NCI-H1048 (cell line): ENCODE results near the gene MICU1.
A peak's percentile ranks its signal among the peaks of the same experiment; 100 is the strongest.
"Not testable (repeated sequence)": the region's sequence is repeated elsewhere in the genome, so short reads cannot be mapped to it uniquely, and the experiment has no call there.

Experiments used
- DNase-seq: peaks from one replicate; lab custom pipeline; 2025; lab: John Stamatoyannopoulos, UW

The MICU1 gene, protein sequence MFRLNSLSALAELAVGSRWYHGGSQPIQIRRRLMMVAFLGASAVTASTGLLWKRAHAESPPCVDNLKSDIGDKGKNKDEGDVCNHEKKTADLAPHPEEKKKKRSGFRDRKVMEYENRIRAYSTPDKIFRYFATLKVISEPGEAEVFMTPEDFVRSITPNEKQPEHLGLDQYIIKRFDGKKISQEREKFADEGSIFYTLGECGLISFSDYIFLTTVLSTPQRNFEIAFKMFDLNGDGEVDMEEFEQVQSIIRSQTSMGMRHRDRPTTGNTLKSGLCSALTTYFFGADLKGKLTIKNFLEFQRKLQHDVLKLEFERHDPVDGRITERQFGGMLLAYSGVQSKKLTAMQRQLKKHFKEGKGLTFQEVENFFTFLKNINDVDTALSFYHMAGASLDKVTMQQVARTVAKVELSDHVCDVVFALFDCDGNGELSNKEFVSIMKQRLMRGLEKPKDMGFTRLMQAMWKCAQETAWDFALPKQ

DNA sequence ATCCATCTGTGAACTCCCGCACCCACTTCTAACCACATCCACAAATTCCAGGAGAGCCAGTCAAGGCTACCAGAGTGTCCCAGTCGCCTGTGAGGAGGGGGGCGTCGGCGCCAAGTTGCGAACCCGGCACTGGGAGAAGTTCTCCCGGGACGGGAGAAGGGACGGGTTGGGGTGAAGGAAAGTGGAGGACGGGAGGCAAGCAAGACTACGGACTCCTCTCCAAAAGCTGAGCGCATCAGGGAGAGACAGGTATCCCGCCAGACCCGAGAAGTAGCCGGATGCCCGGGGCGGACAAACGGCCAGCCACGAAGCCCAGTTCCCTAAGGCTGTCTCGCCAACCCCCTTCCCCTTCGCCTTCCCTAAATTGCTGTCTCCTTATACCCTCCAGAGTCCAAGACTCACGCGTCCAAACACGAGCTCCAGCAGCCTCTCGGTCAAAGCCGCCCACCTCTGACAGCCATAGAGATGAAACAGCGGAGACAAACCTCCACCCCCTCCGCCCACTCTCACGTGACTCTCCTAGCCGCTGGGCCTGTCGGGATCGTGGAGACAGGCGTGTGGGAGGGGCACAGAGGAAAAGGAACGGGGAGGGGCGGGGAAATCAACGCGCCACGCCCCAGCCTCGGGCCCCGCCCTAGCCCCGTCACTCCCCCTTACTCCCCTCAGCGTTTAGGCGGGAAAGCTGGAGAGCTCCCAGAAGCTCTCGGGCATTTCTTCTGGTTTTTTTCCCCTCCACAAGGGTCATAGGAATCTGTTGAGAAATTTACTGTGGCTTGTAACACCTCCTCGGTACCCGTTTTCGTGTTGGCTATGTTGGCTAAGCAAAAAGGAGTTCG lies at the start of gene MICU1:
MICU1 (minus strand) TSS at position 472 of the 836 bp plus-strand sequence. CDS start 59,286 bp downstream, outside the sequence.
- peak; percentile 94 for DNase-seq

DNA sequence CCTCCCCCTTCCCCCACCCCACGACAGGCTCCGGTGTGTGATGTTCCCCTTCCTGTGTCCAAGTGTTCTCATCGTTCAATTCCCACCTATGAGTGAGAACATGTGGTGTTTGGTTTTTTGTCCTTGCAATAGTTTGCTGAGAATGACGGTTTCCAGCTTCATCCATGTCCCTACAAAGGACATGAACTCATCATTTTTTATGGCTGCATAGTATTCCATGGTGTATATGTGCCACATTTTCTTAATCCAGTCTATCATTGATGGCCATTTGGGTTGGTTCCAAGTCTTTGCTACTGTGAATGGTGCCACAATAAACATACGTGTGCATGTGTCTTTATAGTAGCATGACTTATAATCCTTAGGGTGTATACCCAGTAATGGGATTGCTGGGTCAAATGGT lies 48.3 kb upstream of the MICU1 start:
- not testable (repeated sequence) for DNase-seq

DNA sequence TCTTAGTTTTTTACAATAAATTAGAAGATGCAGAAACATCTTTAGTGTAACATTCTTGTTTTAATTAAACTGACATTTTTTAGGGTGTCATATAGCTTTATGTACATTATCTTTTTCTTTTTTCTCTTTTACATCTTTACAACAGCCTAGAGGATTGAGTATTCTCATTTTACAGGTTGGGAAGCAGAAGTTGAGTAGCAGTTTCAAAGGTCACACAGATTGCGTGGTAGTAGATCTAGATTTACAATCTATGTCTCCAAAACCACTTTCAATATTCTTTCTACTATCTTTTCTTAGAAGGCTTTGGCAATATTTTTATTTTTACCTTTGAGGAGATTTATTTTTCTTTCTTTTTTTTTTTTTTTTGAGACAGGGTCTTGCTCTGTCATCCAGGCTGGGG lies 47.4 kb upstream of the MICU1 start:
- DNase-seq = no peak

DNA sequence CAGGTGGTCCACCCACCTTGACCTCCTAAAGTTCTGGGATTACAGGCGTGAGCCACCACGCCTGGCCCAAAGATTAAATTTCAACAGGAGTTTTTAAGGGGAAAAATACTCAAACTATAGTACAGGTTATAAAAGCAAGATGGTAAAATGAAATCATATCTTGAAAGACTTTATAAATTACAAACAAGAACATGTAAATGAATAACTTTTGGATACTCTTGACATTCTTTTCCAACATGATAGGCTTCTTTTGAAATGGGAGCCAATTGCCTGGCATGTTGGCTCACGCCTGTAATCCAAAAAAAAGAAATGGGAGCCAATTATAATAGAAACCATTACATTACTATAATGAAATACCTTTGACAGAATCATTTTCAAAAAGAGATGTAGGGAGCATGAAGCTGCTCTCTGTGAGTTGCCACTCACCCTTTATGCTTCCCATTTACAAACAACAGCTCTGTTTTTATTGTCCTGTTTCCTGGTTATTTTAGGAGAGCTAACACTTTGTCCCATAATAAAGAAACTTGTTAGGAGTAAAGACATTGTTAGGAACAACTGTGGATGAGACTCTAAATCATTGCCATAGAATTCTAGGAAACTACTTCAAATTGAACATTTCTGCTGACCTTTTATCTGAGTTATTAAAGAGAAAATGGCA lies 41.5 kb upstream of the MICU1 start:
- DNase-seq = no peak

DNA sequence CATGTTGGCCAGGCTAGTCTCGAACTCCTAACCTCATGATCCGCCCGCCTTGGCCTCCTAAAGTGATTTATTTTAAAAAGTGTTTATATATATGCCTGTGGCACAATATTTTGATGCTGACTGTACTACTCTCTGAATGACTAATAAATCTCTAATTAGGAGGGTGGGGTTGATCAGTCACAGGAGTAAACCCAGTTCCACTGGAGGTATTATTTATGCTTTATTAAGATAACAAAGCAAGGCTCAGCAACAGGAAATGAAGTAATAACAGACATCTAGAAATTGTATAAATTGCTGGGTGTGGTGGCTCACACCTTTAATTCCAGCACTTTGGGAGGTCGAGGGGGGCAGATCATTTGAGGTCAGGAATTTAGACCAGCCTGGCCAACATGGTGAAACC lies 40.0 kb upstream of the MICU1 start:
- no peak for DNase-seq

DNA sequence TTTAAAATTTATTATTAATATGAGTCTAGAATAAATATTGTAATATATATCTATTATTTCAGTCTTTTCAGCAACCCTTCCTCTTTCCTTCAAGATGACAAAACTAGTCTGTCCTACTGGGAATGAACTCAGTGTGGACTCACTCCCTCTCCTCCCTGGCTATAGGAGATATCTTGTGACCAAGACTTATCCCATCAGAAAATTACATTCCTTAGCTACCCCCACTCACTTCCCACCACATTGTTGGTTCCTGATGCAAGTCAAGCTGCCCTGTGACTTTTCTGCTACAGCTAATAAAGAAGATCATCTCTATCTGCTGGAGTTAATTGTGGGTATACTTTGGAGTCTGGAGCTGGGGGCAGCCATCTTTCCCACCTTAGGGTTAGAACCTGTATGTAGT lies 38.1 kb upstream of the MICU1 start:
- no peak for DNase-seq

DNA sequence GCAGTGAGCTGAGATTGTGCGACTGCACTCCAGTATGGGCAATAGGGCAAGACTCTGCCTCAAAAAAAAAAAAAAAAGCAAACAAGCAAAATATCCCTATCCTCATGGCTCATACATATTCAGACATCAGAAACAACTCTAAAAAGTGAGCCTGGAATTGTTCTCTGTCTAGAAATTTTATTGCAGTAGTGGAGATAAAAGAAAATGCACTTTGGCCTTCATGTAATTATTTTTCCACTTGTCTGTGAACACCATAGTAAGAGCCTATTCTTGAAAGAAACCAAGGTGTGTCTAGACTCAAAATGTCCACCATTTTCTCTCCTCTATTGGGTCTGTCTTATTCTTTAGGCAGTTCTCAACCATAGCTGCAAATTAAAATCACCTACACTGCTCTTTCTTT lies 35.6 kb upstream of the MICU1 start:
- no peak for DNase-seq

DNA sequence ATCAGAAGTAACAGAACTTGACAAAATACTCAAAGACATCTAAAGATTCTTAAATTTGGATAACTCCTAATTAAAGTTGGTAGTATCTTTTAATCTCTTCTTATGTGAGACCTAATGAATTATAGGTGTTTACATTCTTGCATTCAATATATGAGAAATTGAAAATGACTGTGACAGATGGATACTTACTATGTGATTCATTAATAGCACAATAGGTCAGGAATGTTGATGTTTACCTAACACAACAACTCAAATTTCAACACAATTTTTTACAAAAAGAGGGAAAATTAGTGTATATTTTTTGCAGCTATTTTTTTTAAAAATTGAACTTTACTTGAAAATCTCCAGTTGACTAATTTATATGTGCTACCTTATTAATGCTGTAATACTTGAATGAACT lies 34.3 kb upstream of the MICU1 start:
- DNase-seq = no peak

DNA sequence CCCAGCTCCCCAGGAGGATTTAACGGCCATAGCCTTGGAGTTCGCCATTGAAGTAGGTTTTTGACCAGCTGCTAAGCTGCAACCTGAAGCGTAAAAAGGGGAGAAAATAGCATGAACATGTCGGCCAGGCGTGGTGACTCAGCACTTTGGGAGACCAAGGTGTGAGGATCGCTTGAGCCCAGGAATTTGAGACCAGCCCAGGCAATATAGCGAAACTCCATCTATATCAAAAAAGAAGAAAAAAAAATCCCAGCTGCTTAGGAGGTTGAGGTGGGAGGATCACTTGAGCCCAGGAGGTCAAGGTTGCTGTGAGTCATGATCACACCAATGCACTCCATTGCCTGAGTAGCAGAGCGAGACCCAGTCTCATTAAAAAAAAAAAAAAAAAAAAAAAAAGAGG lies 33.8 kb upstream of the MICU1 start:
- no peak for DNase-seq

DNA sequence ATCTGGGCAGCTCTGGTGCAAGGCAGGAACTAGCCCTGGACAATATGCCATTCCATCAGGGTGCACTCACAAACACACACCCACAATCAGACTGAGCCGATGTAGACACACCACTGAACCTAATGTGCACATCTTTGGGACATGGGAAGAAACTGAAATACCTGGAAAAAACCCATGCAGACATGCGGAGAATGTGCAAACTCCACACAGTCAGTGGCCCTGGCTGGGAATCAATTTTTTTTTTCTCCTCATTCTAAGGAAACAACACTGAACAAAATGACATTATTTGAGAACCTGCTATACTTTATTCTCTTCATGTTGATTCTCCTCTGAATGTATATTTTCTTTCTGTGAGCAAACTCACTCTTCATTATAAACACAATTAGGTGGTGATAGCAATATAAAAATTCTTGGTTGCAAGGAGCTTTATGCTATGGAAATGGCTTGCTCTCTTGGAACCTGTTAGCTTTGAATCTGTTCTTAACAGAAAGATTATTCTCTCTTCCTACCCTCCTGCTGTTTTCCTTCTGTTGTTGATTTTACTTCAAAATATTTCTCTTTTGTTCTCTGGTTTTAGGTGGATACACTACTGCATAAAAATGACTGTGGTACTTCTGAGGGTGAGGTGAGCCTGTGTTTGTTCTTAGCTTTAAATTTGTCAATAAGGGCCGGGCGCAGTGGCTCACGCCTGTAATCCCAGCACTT lies 33.0 kb upstream of the MICU1 start:
- no peak for DNase-seq

DNA sequence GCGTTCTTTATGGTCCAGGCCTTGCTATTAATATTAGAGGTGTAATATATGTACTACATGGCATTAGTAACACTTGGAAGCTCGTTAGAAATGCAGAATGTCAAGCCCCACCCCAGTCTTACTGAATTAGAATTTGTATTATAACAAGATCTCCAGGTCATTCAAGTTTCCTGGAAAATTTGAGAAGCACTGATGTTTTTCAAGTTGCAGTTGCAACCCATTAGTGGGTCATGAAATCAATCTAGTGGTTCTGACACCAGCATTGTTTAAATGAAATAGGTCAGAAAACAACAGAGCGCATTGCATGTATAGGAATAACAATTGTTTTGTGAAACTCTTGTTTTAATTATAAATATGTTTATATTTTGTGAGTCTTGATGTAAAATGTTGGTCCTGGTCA lies 28.8 kb upstream of the MICU1 start:
- DNase-seq = no peak

DNA sequence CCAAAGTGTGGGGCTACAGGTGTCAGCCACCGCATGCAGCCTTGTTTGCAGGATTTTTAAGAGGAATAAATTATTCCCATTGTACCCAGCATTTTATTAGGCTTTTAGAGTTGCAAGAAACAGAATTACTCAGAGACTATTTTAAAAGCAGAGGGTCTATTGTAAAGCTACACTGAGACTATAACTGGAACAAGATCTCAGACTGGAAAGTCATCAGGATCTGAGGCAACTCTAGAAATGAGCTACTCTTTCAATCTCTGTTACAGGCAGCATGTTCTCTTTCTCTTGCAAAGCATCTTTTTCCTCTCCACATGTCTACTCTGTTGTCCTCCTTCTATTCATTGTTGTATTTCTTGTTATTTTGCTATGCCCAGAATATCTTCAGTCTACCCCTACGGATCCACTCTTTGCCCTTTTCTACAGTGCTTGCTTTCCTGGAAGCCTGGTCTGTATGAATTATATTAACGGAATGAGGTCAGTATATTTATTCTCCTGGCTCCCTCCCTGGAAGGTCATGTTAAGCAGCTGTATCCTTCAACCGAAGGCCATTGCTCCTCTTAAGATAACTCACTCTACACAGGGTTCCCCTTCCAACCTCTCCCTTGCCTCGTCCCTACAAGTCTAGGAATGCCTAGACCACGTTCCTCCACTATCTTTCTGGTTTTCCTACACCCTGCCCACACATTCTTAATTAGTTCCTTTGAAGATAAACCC lies 27.7 kb upstream of the MICU1 start:
- no peak for DNase-seq

DNA sequence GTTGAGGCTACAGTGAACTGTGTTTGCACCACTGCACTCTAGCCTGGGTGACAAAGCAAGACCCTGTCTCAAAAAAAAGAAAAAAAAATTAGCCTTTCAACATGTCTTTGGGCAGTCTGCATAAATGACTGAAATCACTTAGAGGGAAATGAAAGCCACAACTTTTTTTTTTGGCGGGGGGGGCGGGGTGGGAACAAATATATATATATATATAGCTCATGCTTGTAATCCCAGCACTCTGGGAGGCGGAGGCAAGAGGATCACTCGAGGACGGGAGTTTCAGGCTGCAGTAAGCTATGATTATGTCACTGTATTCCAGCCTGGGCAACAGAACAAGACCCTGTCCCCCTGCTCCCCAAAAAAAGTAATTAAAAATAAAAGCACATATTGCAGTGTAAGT lies 23.4 kb upstream of the MICU1 start:
- no peak for DNase-seq

DNA sequence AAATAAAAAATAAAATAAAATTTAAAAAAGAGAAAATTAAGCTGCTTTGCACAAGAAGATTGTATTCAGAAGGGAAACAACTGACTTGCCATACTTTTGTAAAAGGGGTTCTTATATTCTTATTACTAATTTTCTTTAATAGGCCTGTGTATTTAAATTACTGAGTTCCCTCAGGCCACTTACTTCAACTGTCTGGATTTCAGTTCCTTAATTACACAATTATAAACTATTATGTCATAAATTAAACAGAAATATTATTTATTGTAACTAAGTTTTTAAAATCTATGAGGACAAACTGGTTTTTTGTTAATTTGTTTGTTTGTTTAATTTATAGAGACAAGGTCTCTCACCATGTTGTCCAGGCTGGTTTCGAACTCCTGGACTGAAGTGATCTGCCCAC lies 22.4 kb upstream of the MICU1 start:
- no peak for DNase-seq

DNA sequence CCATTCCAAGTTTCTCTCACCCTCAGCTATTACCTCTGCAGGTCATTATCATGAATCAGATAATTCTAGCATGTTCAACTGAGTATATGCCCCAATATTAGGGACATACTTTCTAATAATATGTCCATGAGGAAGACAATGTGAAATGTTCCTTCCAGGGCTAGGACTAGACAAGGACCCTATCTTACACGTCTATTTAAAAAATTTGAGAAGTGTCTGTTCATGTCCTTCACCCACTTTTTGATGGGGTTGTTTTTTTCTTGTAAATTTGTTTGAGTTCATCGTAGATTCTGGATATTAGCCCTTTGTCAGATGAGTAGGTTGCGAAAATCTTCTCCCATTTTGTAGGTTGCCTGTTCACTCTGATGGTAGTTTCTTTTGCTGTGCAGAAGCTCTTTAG lies 21.1 kb upstream of the MICU1 start:
- DNase-seq = not testable (repeated sequence)

DNA sequence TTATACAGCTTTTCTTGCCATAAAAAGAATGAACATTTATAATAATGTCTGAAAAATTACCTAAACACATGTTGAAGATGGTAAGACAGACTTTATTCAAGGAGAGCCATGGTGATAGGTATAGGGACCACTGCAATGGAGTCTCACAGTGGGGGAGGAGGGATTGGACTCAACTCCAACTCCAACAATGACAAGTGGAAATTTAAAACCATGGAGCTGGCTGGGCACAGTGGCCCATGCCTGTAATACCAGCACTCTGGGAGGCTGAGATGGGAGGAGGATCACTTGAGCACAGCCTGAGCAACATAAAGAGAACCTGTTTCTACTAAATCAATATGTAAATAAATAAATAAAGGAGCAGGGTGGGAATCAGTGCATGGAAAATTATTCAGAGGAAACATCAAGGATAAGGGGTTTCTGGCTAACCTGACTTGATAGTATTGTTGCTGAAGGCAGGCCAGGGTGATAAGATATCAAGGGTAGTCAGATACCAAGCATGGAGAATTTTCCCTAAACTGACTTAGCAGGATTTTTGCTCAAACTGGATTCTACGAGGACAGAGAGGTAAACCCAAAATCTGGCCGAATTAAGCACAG lies 19.5 kb upstream of the MICU1 start:
- no peak for DNase-seq

DNA sequence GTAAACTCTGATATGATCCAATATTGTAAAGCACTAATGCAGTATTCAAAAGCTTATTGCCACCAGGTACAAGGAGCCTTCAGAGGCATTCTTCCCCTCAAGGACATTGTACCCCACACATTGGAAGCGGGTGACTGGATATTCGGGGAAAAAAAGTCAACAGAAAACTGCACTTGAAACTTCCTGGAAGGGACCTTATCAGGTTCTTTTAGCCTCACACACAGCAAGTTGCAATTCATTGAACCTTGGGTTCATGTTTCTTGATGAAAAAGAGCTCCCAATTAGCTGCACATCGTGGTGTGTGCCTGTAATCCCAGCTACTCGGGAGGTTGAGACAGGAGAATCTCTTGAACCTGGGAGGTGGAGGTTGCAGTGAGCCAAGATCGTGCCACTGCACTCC lies 16.4 kb upstream of the MICU1 start:
- no peak for DNase-seq

DNA sequence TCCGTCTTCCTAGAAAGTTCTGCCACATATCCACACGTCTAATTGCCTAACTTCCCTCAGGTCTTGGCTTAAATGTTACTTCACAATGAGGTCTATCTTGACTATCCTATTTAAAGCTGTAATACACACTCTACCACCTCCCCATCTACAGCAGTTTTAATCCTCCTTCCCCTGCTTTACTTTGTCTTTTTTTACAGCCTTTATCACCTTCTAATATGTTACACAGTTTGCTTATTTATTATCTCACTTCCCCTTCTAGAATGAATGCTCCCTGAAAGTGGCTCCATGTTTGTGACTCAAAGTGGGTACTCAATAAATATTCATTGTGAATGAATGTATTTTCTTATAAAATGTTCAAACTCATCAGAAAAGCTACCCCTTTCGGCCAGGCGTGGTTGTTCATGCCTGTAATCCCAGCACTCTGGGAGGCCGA lies 13.6 kb upstream of the MICU1 start:
- DNase-seq = no peak

DNA sequence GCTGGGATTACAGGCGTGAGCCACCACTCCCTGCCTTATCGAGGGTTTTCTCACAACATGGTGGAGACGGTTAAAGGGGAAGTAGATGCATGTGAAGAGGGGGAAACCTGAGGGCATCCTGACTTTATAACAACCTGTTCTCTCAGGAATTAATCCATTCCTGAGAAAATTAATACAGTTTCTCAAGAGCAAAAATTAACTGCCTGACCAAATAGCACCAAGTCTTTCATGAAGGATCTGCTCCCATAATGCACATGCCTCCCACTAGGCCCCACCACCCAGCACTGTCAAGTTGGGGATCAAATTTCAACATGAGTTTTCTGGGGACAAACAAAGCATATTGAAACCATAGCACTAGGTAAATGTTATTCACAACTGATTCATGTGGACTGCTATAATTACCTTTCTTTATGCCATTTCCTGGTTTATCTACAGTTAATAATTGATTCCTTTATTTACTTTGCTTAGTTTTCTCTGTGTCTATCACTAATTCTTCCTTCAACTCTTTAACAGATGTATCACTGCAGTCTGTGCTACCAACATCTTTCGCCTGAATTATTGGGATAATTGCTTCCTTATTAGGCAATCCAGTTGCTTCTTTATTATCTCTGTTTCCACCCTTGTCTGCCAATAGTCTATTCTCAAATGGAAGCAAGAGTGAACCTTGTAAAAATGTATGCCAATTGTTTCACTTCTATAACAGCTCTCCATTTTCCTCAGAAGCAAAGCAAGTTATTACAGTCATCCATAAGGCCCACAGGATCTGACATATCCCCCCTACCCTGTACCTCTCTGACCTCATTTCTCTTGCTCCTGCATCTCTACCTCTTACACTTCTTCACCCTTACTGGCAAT lies 12.9 kb upstream of the MICU1 start:
- DNase-seq = no peak

DNA sequence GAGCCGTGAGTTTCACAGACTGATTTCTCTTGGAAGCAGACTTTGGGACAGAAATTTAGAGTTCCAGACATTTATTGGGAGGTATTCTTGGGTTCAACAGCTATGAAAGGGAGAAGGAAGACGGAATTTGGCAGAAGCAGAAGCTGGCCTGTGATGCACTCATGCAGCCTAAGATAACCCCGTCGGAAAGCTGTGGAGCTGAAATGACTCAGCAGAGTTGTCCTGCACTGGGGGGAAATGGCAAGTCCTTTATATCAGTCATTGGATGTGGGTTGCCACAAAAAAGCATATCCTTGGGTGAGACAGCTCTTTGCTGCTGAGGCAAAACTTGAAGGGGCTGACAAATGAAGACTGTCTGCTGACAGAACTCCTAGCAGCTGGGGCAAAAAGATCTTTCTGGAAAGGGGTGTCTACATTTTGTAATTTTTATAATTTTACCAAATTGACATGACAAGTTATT lies 11.5 kb upstream of the MICU1 start:
- no peak for DNase-seq
